ENCODE measurements around the gene SLC8A1. TPM values are rescaled to one million over a fixed set of nuclear protein-coding genes. Genes with fewer than 3 reads are reported as not detected.

The SLC8A1 gene
- total RNA-seq, 4 donors from 2014 or later = 8.1 to 22.9 (median 9.3) TPM

GRCh38 chr2:40259900-40260299, 192.0 kb downstream of the SLC8A1 start:
- 93 to 94% methylated on average over 1 of the region's 1 CpG for WGBS, 2 donors
- TF ChIP-seq EP300 (IDR thresholded peaks at IDR 0.05) (no peak), POLR2A (IDR thresholded peaks at IDR 0.05) (no peak), CTCF (IDR thresholded peaks at IDR 0.05) (no peak)

GRCh38 chr2:40258135-40258457, 193.8 kb downstream of the SLC8A1 start:
- Histone ChIP-seq H3K27me3 (no peaks in the 10 kb centered on the region), H3K4me3 (no peak overlapping the region), H3K4me1 (no peaks in the 10 kb centered on the region), H3K27ac (no peak overlapping the region), H3K9me3 (no peaks in the 10 kb centered on the region), H3K36me3 (no peaks in the 10 kb centered on the region)
- no peak for DNase-seq (ENCODE audit: low spot score in 2 of 2)
- TF ChIP-seq EP300 (IDR thresholded peaks at IDR 0.05) (no peak), CTCF (IDR thresholded peaks at IDR 0.05) (no peak), POLR2A (IDR thresholded peaks at IDR 0.05) (no peak)
- WGBS, 2 donors = 75 to 77% methylated on average over 4 of the region's 4 CpGs

More at GRCh38 chr2:40259900-40260299, 192.0 kb downstream of the SLC8A1 start:
- Histone ChIP-seq H3K27ac (no peak overlapping the region), H3K9me3 (no peaks in the 10 kb centered on the region), H3K27me3 (no peaks in the 10 kb centered on the region), H3K4me1 (no peaks in the 10 kb centered on the region), H3K36me3 (no peaks in the 10 kb centered on the region), H3K4me3 (no peak overlapping the region)
- DNase-seq (ENCODE audit: low spot score in 2 of 2) = no peak

- 86 to 87% methylated on average over 7 of the region's 7 CpGs for WGBS, 2 donors
- no peaks in the 10 kb centered on the region for H3K27me3 ChIP-seq
- no peaks in the 10 kb centered on the region for H3K9me3 ChIP-seq
- TF ChIP-seq CTCF (IDR thresholded peaks at IDR 0.05) = no peak
- TF ChIP-seq EP300 (IDR thresholded peaks at IDR 0.05) = no peak
- no peak for TF ChIP-seq POLR2A (IDR thresholded peaks at IDR 0.05)
- no peaks in the 10 kb centered on the region for H3K4me1 ChIP-seq
- H3K4me3 ChIP-seq = no peak overlapping the region
- no peaks in the 10 kb centered on the region for H3K36me3 ChIP-seq
- DNase-seq (ENCODE audit: low spot score in 2 of 2) = no peak
- no peak overlapping the region for H3K27ac ChIP-seq
Measured at GRCh38 chr2:40257340-40258134, 194.4 kb downstream of the SLC8A1 start.

GRCh38 chr2:40256649-40257048, 195.2 kb downstream of the SLC8A1 start:
- no peaks in the 10 kb centered on the region for H3K4me1 ChIP-seq
- H3K27me3 ChIP-seq = no peaks in the 10 kb centered on the region
- H3K36me3 ChIP-seq = no peaks in the 10 kb centered on the region
- no peaks in the 10 kb centered on the region for H3K9me3 ChIP-seq
- no peak overlapping the region for H3K4me3 ChIP-seq
- no peak for DNase-seq (ENCODE audit: low spot score in 2 of 2)
- no peak overlapping the region for H3K27ac ChIP-seq
- TF ChIP-seq CTCF (IDR thresholded peaks at IDR 0.05) (no peak), POLR2A (IDR thresholded peaks at IDR 0.05) (no peak), EP300 (IDR thresholded peaks at IDR 0.05) (no peak)

GRCh38 chr2:40256008-40256407, 195.9 kb downstream of the SLC8A1 start:
- Histone ChIP-seq H3K27ac (no peak overlapping the region), H3K4me3 (no peak overlapping the region), H3K36me3 (no peaks in the 10 kb centered on the region), H3K4me1 (no peaks in the 10 kb centered on the region), H3K27me3 (no peaks in the 10 kb centered on the region), H3K9me3 (no peaks in the 10 kb centered on the region)
- 92 to 93% methylated on average over 6 of the region's 6 CpGs for WGBS, 2 donors
- TF ChIP-seq POLR2A (IDR thresholded peaks at IDR 0.05) = no peak
- no peak for TF ChIP-seq EP300 (IDR thresholded peaks at IDR 0.05)
- TF ChIP-seq CTCF (IDR thresholded peaks at IDR 0.05) = no peak
- no peak for DNase-seq (ENCODE audit: low spot score in 2 of 2)

Data from tibial nerve (tissue), 4 donors.